Subcutaneous adipose tissue (tissue), 4 donors: ENCODE data around the gene GLB1L2. TPM values are rescaled to one million over a fixed set of nuclear protein-coding genes. Genes with fewer than 3 reads are reported as not detected.

ENCODE experiments used
- CTCF ChIP-seq: fragments of 450-650 bp; IDR thresholded peaks from one replicate; pipeline ENCODE4 v1.5.1; 2016; ENCODE audit warnings: low read depth, mild to moderate bottlenecking, control low read depth, antibody characterized with exemption, moderate library complexity
- total RNA-seq, 4 donors: library from RNA; depleted of rRNA; stranded (reverse); fragments of >200 nt; gene quantifications; one replicate each; pipeline ENCODE4 v1.1.0, GENCODE V29; 2016

The GLB1L2 gene
- total RNA-seq, 4 donors from 2014 or later: 0.49 to 2.4 (median 0.80) TPM

GRCh38 chr11:134360050-134360835, 28.5 kb downstream of the GLB1L2 start:
- TF ChIP-seq CTCF: no peak

- no peak for TF ChIP-seq CTCF
These were observed 29.9 kb downstream of the GLB1L2 start for GRCh38 chr11:134361661-134362060.

GRCh38 chr11:134362192-134362901, 30.6 kb downstream of the GLB1L2 start:
- TF ChIP-seq CTCF: no peak

GRCh38 chr11:134363161-134363560, 31.4 kb downstream of the GLB1L2 start:
- no peak for TF ChIP-seq CTCF

- TF ChIP-seq CTCF: no peak
These were observed 31.8 kb downstream of the GLB1L2 start for GRCh38 chr11:134363592-134363991.

GRCh38 chr11:134364261-134364660, 32.5 kb downstream of the GLB1L2 start:
- no peak for TF ChIP-seq CTCF
